ENCODE results near the gene ZNF236.
"Not testable (repeated sequence)": the region's sequence is repeated elsewhere in the genome, so short reads cannot be mapped to it uniquely, and the experiment has no call there.

The ZNF236 gene

GRCh38 chr18:76982038-76982437 lies 159.7 kb downstream of the ZNF236 start:
- Mint-ChIP-seq H3K4me1 (peaks cover 8% of the 10 kb centered on the region), H3K27me3 (no peaks in the 10 kb centered on the region), H3K36me3 (ENCODE audit: low read depth) (no peaks in the 10 kb centered on the region), H3K9me3 (no peaks in the 10 kb centered on the region), H3K4me3 (no peak overlapping the region), H3K27ac (no peak overlapping the region)
- DNase-seq = no peak
- ATAC-seq = no peak

GRCh38 chr18:76982841-76983583 lies 160.7 kb downstream of the ZNF236 start:
- Mint-ChIP-seq H3K4me1 (peaks cover 8% of the 10 kb centered on the region), H3K27me3 (no peaks in the 10 kb centered on the region), H3K4me3 (no peak overlapping the region), H3K27ac (no peak overlapping the region), H3K36me3 (ENCODE audit: low read depth) (no peaks in the 10 kb centered on the region), H3K9me3 (no peaks in the 10 kb centered on the region)
- DNase-seq (peak; percentile 91), ATAC-seq (peak; percentile 94)

GRCh38 chr18:76983613-76984051 lies 161.3 kb downstream of the ZNF236 start:
- H3K36me3 Mint-ChIP-seq (ENCODE audit: low read depth) = no peaks in the 10 kb centered on the region
- no peaks in the 10 kb centered on the region for H3K27me3 Mint-ChIP-seq
- DNase-seq (no peak), ATAC-seq (no peak)
- no peak overlapping the region for H3K27ac Mint-ChIP-seq
- H3K9me3 Mint-ChIP-seq = no peaks in the 10 kb centered on the region
- H3K4me3 Mint-ChIP-seq = no peak overlapping the region
- H3K4me1 Mint-ChIP-seq = peaks cover 8% of the 10 kb centered on the region

GRCh38 chr18:76984193-76985155 lies 162.1 kb downstream of the ZNF236 start:
- ATAC-seq = no peak
- H3K36me3 Mint-ChIP-seq (ENCODE audit: low read depth) = no peaks in the 10 kb centered on the region
- peaks cover 8% of the 10 kb centered on the region for H3K4me1 Mint-ChIP-seq
- DNase-seq = no peak
- H3K9me3 Mint-ChIP-seq = no peaks in the 10 kb centered on the region
- no peaks in the 10 kb centered on the region for H3K27me3 Mint-ChIP-seq
- H3K4me3 Mint-ChIP-seq = no peak overlapping the region
- H3K27ac Mint-ChIP-seq = no peak overlapping the region

DNA sequence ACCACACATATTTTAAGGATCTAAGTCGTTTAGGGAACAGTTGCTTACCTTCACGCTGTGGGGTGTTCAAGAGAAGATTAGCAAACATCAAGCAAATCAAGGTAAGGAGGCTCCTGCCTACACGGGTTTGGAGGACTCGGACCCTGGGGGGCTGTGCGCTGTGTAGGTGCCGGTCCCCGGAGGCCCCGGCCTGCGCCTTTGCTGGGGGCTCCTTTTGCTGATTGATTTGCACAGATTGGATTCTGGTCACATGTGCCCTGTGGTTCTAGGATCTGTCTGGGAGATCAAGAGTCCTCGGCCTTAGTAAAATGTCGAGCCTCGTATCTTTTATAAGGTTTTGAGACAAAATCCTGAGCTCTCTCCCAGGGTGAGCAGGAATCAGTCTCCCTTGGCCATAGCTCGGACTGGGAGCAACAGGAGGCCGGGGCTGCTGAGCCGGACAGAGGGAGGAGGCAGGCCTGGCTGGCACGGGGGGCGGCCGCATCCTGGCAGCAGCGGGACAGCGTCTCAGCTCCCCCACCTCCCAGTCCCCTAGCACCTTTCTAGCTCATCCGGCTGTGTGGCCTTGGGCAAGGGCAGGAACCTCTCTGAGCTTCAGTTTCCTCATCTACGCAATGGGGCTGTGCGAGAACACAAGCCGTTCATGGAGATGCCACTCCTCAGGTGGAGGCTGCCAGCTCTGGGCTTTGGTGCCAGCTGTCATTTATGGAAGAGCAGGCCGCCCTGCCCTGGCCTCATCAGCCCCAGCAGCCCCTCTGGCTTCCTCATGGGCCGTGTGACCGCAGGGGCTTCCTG lies 163.0 kb downstream of the ZNF236 start:
- DNase-seq (no peak), ATAC-seq (no peak)
- Mint-ChIP-seq H3K27me3 (no peaks in the 10 kb centered on the region), H3K4me3 (no peak overlapping the region), H3K36me3 (ENCODE audit: low read depth) (no peaks in the 10 kb centered on the region), H3K9me3 (no peaks in the 10 kb centered on the region), H3K4me1 (peaks cover 8% of the 10 kb centered on the region), H3K27ac (no peak overlapping the region)

- no peak overlapping the region for H3K27ac Mint-ChIP-seq
- H3K9me3 Mint-ChIP-seq = no peaks in the 10 kb centered on the region
- no peak for DNase-seq
- H3K4me3 Mint-ChIP-seq = no peak overlapping the region
- H3K27me3 Mint-ChIP-seq = no peaks in the 10 kb centered on the region
- H3K36me3 Mint-ChIP-seq (ENCODE audit: low read depth) = no peaks in the 10 kb centered on the region
- H3K4me1 Mint-ChIP-seq = peaks cover 8% of the 10 kb centered on the region
- ATAC-seq = no peak
Observed at GRCh38 chr18:76985951-76986236, 163.5 kb downstream of the ZNF236 start.

DNA sequence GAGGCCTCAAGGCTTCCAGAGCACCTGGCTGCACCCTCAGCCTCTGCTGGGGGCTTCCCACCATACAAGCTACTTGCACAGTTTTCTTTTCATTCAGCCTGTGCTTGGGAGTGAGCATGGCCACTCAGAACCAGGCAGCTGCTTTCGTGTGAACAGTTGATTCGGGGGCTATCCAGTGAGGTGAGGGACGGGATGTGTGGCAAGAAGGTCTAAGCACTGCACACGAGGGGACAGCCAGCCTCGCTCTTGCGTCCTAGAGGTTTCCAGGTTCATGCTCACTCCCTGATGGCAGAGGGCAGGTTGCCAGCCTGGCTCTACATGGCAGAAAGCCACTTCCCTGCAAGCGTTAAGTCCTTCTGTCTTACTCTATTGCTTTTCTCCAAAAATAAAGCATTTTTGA lies 164.0 kb downstream of the ZNF236 start:
- Mint-ChIP-seq H3K36me3 (ENCODE audit: low read depth) (no peaks in the 10 kb centered on the region), H3K27ac (no peak overlapping the region), H3K9me3 (no peaks in the 10 kb centered on the region), H3K27me3 (no peaks in the 10 kb centered on the region), H3K4me1 (peaks cover 8% of the 10 kb centered on the region), H3K4me3 (no peak overlapping the region)
- DNase-seq (no peak), ATAC-seq (no peak)

DNA sequence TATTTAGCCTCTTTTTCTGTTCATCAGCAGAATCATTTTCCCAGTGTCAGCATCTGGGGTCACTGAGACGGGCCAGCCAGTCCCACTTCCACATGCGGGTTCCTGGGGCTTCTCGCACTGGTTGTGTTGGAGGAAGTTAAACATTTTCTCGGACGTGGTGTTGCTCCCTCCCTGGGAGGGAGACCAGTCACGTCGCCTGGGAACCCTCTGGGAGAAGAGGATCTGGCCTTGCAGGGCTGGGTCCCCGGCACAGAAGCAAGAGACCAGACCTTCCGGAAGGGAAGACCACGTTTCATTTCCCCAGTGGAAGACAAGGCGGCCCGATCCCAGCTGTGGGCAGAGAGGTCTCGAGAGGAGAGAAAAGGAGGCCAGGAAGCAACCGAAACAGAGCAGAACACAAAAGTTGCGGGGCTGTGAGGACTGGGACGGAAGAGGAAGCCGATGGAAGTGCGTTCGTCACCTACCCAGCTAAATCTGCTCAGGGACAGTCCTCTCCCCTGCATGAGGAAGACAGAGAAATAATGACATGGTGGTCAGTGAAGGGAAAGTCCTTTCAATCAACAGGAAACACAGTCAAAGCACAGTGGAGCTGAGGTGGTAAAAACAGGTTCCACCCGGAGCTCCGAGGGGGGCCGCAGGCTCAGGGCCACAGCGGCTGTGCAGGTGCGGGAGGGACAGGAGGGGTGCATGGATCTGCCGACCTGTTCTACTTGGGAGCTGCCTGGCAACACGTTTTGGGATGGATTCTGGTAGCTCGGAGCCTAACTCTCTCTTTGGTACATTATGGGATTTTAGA lies 165.9 kb downstream of the ZNF236 start:
- Mint-ChIP-seq H3K27ac (no peak overlapping the region), H3K9me3 (no peaks in the 10 kb centered on the region), H3K4me1 (peaks cover 4% of the 10 kb centered on the region), H3K36me3 (ENCODE audit: low read depth) (no peaks in the 10 kb centered on the region), H3K4me3 (no peak overlapping the region), H3K27me3 (no peaks in the 10 kb centered on the region)
- DNase-seq (no peak), ATAC-seq (no peak)

- Mint-ChIP-seq H3K4me3 (no peak overlapping the region), H3K27ac (no peak overlapping the region), H3K27me3 (no peaks in the 10 kb centered on the region), H3K9me3 (no peaks in the 10 kb centered on the region), H3K4me1 (no peaks in the 10 kb centered on the region), H3K36me3 (ENCODE audit: low read depth) (no peaks in the 10 kb centered on the region)
- ATAC-seq (no peak), DNase-seq (no peak)
Observed at GRCh38 chr18:76988827-76989646, 166.7 kb downstream of the ZNF236 start.

GRCh38 chr18:76989647-76990190 lies 167.4 kb downstream of the ZNF236 start:
- no peak overlapping the region for H3K4me3 Mint-ChIP-seq

GRCh38 chr18:76990343-76991020 lies 168.1 kb downstream of the ZNF236 start:
- not testable (repeated sequence) for H3K9me3 Mint-ChIP-seq; DNase-seq; H3K27ac Mint-ChIP-seq; H3K4me1 Mint-ChIP-seq; H3K4me3 Mint-ChIP-seq; H3K36me3 Mint-ChIP-seq (ENCODE audit: low read depth); ATAC-seq; H3K27me3 Mint-ChIP-seq

More at GRCh38 chr18:76989647-76990190, 167.4 kb downstream of the ZNF236 start:
- H3K9me3 Mint-ChIP-seq = no peaks in the 10 kb centered on the region
- no peaks in the 10 kb centered on the region for H3K36me3 Mint-ChIP-seq (ENCODE audit: low read depth)
- ATAC-seq = no peak
- no peak overlapping the region for H3K27ac Mint-ChIP-seq
- no peak for DNase-seq
- no peaks in the 10 kb centered on the region for H3K4me1 Mint-ChIP-seq
- no peaks in the 10 kb centered on the region for H3K27me3 Mint-ChIP-seq

GRCh38 chr18:76991021-76991688 lies 168.8 kb downstream of the ZNF236 start:
- Mint-ChIP-seq H3K9me3 (no peaks in the 10 kb centered on the region), H3K36me3 (ENCODE audit: low read depth) (no peaks in the 10 kb centered on the region), H3K4me3 (no peak overlapping the region), H3K27ac (no peak overlapping the region), H3K27me3 (no peaks in the 10 kb centered on the region), H3K4me1 (no peaks in the 10 kb centered on the region)
- no peak for ATAC-seq
- no peak for DNase-seq

Data from activated naive CD8-positive, alpha-beta T cell treated with anti-CD3 and anti-CD28 coated beads, Interleukin-2, amount 50 U/mL, for 24 hours (primary cell).